Endothelial cell of umbilical vein (primary cell): ENCODE results near the gene SIPA1L3. TPM values are rescaled to one million over a fixed set of nuclear protein-coding genes. Genes with fewer than 3 reads are reported as not detected.

Source experiments
- BruUV-seq: library from RNA; stranded (reverse); fragments of 400-500 nt; replicated peaks from 2 replicates; lab custom pipeline; 2021; lab: Mats Ljungman, UMichigan
- CTCF ChIA-PET: fragments of 300-600, 350-600 bp; sonication (Branson Sonifier 250); formaldehyde crosslinking; loops from one replicate; lab custom pipeline; 2021; ENCODE audit warnings: antibody characterized with exemption, inconsistent platforms; lab: Charles Lee
- POLR2A ChIA-PET: fragments of 300-600, 350-600 bp; sonication (Branson Sonifier 250); formaldehyde crosslinking; loops from one replicate; lab custom pipeline; 2021; ENCODE audit warnings: antibody characterized with exemption, inconsistent platforms; lab: Charles Lee
- DNase-seq: peaks from one replicate; pipeline ENCODE4 v3.0.0-alpha.2; 2011; ENCODE audit warnings: low read depth, low spot score
- FAIRE-seq: peaks from 2 replicates; lab custom pipeline; 2011; peaks lifted over from hg19 to GRCh38; lab: Jason Lieb, UNC
- H2AFZ ChIP-seq: 2 replicates; pipeline ENCODE4 v1.6.0; 2012; ENCODE audit warnings: low read depth, low read length, control low read depth, inconsistent platforms
- H3K27ac ChIP-seq: 2 replicates; pipeline ENCODE4 v1.5.1; 2011; ENCODE audit warnings: low read depth, mild to moderate bottlenecking, control low read depth, low read length, moderate library complexity; ENCODE audit not compliant: insufficient read depth
- H3K27me3 ChIP-seq, 2 experiments: 2 replicates each; pipeline versions ENCODE4 v1.6.0 to v1.6.1; 2011; ENCODE audit warnings: low read length in 2 of 2, mixed read lengths in 1 of 2; ENCODE audit not compliant: control insufficient read depth in 2 of 2, insufficient read depth in 2 of 2
- H3K36me3 ChIP-seq, 2 experiments: 2 replicates in 1 of 2; 3 replicates in 1 of 2; pipeline ENCODE4 v1.5.1; 2011; ENCODE audit warnings: low read length in 2 of 2, mild to moderate bottlenecking in 1 of 2, moderate library complexity in 1 of 2; ENCODE audit not compliant: control insufficient read depth in 2 of 2, insufficient read depth in 2 of 2; ENCODE audit errors: extremely low read depth in 1 of 2
- H3K4me1 ChIP-seq: 3 replicates; pipeline ENCODE4 v1.5.1; 2011; ENCODE audit warnings: mild to moderate bottlenecking, low read length; ENCODE audit not compliant: control insufficient read depth, insufficient read depth; ENCODE audit errors: extremely low read depth
- H3K4me2 ChIP-seq: 2 replicates; pipeline ENCODE4 v1.6.1; 2011; ENCODE audit warnings: low read length, control low read depth, mixed read lengths; ENCODE audit not compliant: insufficient read depth
- H3K4me3 ChIP-seq, 3 experiments: fragments of 200-600 bp in 1 of 3; sonication (generic), shearing (Covaris generic) in 1 of 3; replicated peaks in 1 of 3; 2 replicates each; pipeline ENCODE4 v1.5.1; 2011 to 2016; ENCODE audit warnings: control low read depth in 3 of 3, low read length in 3 of 3, mild to moderate bottlenecking in 2 of 3, inconsistent platforms in 1 of 3, low read depth in 1 of 3, moderate library complexity in 1 of 3; ENCODE audit not compliant: insufficient read depth in 1 of 3
- H3K79me2 ChIP-seq: 2 replicates; pipeline ENCODE4 v1.6.0; 2012; ENCODE audit warnings: low read length, inconsistent platforms; ENCODE audit not compliant: control insufficient read depth, insufficient read depth
- H3K9ac ChIP-seq: replicated peaks from 2 replicates; pipeline ENCODE3; 2011; ENCODE audit warnings: low read length, control low read depth; ENCODE audit not compliant: insufficient read depth; ENCODE audit errors: extremely low read depth
- H3K9me1 ChIP-seq: replicated peaks from 3 replicates; pipeline ENCODE4 v1.6.0; 2011; ENCODE audit warnings: mild to moderate bottlenecking, low read length; ENCODE audit not compliant: control insufficient read depth, insufficient read depth; ENCODE audit errors: extremely low read depth
- H3K9me3 ChIP-seq: replicated peaks from 2 replicates; pipeline ENCODE4 v1.5.1; 2012; ENCODE audit warnings: low read length, inconsistent platforms; ENCODE audit not compliant: control insufficient read depth, insufficient read depth
- H4K20me1 ChIP-seq: replicated peaks from 2 replicates; pipeline ENCODE3; 2011; ENCODE audit warnings: mild to moderate bottlenecking, low read length; ENCODE audit not compliant: control insufficient read depth, insufficient read depth; ENCODE audit errors: extremely low read depth
- EZH2 ChIP-seq: IDR thresholded peaks from 2 replicates; pipeline ENCODE4 v1.6.1; 2012; ENCODE audit warnings: borderline replicate concordance, low read depth, mild to moderate bottlenecking, moderate library complexity, low read length, inconsistent platforms; ENCODE audit not compliant: severe bottlenecking
- FOS ChIP-seq: IDR thresholded peaks from 2 replicates; pipeline ENCODE4 v1.6.1; 2011; ENCODE audit warnings: mild to moderate bottlenecking, low read length, moderate library complexity, borderline replicate concordance; ENCODE audit not compliant: insufficient read depth
- GATA2 ChIP-seq: IDR thresholded peaks from 2 replicates; pipeline ENCODE4 v1.7.0; 2011; ENCODE audit warnings: low read depth, mild to moderate bottlenecking, moderate library complexity, mixed read lengths, low read length; ENCODE audit not compliant: insufficient read length, insufficient read depth
- JUN ChIP-seq: IDR thresholded peaks from 2 replicates; pipeline ENCODE4 v1.6.1; 2011; ENCODE audit warnings: borderline replicate concordance, low read depth; ENCODE audit not compliant: insufficient read length, insufficient read depth
- MYC ChIP-seq: IDR thresholded peaks from one replicate; pipeline ENCODE4 v1.6.1; 2011; ENCODE audit warnings: mild to moderate bottlenecking, low read depth, low read length
- POLR2A ChIP-seq: IDR thresholded peaks from 2 replicates; pipeline ENCODE4 v1.6.1; 2012; ENCODE audit warnings: low read depth, mild to moderate bottlenecking, control low read depth, low read length
- POLR2AphosphoS5 ChIP-seq: IDR thresholded peaks from 2 replicates; pipeline ENCODE4 v1.6.1; 2012; ENCODE audit warnings: low read depth, mild to moderate bottlenecking, control low read depth, low read length, moderate library complexity; ENCODE audit not compliant: insufficient read depth
- dilution Hi-C: fragments of 300-500 bp; cut with MboI; formaldehyde crosslinking; loops from one replicate; pipeline ENCODE4 v1.15.0; 2019; ENCODE audit warnings: low sequenced_read_pairs; ENCODE audit not compliant: extremely low pct_ligation_motif_present
- intact Hi-C: fragments of 100-400 bp; cut with micrococcal nuclease; formaldehyde crosslinking; loops from one replicate; pipeline ENCODE4 v1.10.0; 2022
- polyA plus RNA-seq, 4 experiments: library from polyadenylated mRNA; depleted of rRNA in 3 of 4; stranded (reverse) in 3 of 4; unstranded in 1 of 4; fragments of >200 nt; gene quantifications; 2 replicates each; pipeline versions ENCODE4 v1.2.1 to v1.2.3, GENCODE V29; 2011 to 2012; ENCODE audit warnings: missing spikeins in 1 of 4
- total RNA-seq: library from RNA; stranded (reverse); gene quantifications from 2 replicates; pipeline ENCODE4 v1.2.3, GENCODE V29; 2021
- TF ChIP-seq, protein P1 (sequence below): IDR thresholded peaks from 2 replicates; pipeline ENCODE4 v1.6.1; 2011; ENCODE audit not compliant: insufficient read depth, insufficient read length
- TF ChIP-seq, protein P2 (sequence below), 2 donors: IDR thresholded peaks; 1 replicate in 1 of 2; 2 replicates in 1 of 2; pipeline ENCODE4 v1.5.1; 2011; ENCODE audit warnings: low read length in 2 of 2, mild to moderate bottlenecking in 2 of 2, moderate library complexity in 2 of 2, control low read depth in 1 of 2, inconsistent platforms in 1 of 2, low read depth in 1 of 2; ENCODE audit not compliant: insufficient read depth in 1 of 2; ENCODE audit errors: extremely low read depth in 1 of 2

The SIPA1L3 gene
- total and polyA plus RNA-seq, 2 donors (not counting 3 experiments of a cell fraction or from before 2014, with no cell fraction given) = 14.2 to 47.2 TPM

DNA sequence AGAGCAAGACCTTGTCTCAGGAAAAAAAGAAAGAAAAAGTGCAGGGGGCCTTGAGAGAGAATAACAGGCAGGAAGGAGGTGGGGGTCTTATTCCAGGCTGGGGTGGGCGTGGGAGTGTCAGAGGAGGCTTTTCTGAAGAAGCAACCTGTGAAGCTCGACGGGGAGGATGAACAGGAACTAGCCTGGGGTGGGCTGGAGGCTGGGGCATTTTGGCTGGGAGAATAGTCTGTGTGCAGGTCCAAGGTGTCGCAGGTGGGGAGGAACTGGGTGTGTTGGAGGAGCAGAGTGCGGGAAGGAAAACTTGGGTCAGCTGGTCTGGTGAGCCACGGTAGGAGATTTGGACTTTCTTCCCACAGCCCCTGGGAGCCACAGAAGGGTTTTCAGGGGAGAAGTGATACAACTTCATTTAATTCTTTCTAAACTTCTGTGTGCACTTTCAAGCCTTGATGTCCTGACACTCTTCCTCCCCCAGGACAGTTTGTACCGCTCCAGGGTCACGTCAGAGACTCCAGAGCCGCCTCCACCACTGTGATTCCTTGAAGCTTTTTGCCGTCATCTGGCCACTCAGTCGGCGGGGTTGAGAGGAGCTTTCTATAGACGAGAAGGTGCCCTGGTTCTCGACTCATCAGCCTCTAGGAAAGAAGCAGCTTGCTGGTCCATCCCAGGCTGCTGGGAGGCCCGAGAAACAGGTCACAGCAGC lies 138.7 kb downstream of the SIPA1L3 start:
- no peak overlapping the region for H3K9ac ChIP-seq
- intact Hi-C loops (no loop called here), dilution Hi-C loops (no loop called here)
- no peaks in the 10 kb centered on the region for H3K27me3 ChIP-seq
- TF ChIP-seq, protein P1, sequence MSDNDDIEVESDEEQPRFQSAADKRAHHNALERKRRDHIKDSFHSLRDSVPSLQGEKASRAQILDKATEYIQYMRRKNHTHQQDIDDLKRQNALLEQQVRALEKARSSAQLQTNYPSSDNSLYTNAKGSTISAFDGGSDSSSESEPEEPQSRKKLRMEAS = no peak
- no peak for TF ChIP-seq JUN
- TF ChIP-seq, protein P2, sequence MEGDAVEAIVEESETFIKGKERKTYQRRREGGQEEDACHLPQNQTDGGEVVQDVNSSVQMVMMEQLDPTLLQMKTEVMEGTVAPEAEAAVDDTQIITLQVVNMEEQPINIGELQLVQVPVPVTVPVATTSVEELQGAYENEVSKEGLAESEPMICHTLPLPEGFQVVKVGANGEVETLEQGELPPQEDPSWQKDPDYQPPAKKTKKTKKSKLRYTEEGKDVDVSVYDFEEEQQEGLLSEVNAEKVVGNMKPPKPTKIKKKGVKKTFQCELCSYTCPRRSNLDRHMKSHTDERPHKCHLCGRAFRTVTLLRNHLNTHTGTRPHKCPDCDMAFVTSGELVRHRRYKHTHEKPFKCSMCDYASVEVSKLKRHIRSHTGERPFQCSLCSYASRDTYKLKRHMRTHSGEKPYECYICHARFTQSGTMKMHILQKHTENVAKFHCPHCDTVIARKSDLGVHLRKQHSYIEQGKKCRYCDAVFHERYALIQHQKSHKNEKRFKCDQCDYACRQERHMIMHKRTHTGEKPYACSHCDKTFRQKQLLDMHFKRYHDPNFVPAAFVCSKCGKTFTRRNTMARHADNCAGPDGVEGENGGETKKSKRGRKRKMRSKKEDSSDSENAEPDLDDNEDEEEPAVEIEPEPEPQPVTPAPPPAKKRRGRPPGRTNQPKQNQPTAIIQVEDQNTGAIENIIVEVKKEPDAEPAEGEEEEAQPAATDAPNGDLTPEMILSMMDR (IDR thresholded peaks at IDR 0.05; ENCODE audit: extremely low read depth in 1 of 2, insufficient read depth in 1 of 2, low read depth in 1 of 2, low read length in 2 of 2) = no peak
- TF ChIP-seq FOS = no peak
- TF ChIP-seq MYC = no peak
- TF ChIP-seq EZH2 = no peak
- TF ChIP-seq POLR2AphosphoS5 = no peak
- TF ChIP-seq POLR2A = no peak
- TF ChIP-seq GATA2 = no peak
- H3K4me3 ChIP-seq = no peak overlapping the region
- DNase-seq (no peak), FAIRE-seq (no peak)
- H3K79me2 ChIP-seq = peaks cover 17% of the 10 kb centered on the region
- H3K9me3 ChIP-seq = no peaks in the 10 kb centered on the region
- no peaks in the 10 kb centered on the region for H3K36me3 ChIP-seq
- POLR2A ChIA-PET = no interaction called here
- H3K27ac ChIP-seq = no peak overlapping the region
- H3K4me1 ChIP-seq = peaks cover 3% of the 10 kb centered on the region
- no peaks in the 10 kb centered on the region for H4K20me1 ChIP-seq
- CTCF ChIA-PET = interaction anchor here (0.6 to 8.0 kb wide), 6 partner anchors 42 to 147 kb away, joined by 3 to 145 read pairs (median 9); partner anchors contain the start of genes SIPA1L3 and WDR87
- no TSS peak for BruUV-seq
- H3K4me2 ChIP-seq = no peak overlapping the region
- H3K9me1 ChIP-seq = no peaks in the 10 kb centered on the region
- H2AFZ ChIP-seq = no peak overlapping the region
